ENCODE measurements around the gene PTER.

Gene PTER

DNA sequence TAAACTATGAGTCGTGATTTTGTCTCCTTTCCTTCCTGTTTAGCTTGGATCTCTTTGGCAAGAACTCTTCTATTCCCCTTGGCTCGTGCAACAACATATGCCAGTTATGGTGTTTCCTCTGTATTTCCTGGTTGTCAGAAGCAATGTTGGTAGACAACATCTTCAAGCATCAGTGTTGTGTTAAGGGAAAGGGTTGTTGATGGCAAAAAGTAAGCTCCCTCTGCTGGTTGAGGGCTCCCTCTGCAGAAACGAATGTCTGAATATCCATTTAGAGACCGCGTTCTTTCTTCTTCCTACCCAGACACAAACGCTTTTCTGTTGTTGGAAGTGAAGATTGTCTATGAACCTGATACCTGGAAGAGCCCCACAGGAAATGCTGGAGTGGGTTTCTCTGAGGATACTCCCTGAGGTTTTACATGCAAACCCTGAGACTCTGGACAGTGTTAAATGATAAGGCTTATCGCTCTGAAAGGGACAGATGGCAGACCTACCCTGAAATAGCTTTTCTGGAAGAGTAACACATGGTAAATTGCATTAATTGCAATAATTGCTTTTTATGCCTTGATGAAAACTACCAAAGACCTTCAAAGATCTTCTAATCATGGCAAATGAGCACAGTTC is 108.4 kb downstream of the PTER start:
- no peak for DNase-seq

DNA sequence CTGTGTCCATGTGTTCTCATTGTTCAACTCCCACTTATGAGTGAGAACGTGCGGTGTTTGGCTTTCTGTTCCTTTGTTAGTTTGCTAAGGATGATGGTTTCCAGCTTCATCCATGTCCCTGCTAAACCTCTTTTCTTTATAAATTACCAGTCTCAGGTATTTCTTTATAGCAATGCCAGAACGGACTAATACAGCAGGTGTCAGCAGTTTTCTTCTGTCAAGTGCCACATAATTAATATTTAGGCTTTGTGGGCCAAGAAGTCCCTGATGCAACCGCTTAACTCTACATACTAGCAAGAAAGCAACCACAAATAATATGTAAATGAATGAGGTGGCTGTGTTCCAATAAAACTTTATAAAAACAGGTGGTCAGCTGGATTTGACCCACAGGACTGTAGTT is 111.2 kb downstream of the PTER start:
- DNase-seq: no peak

DNA sequence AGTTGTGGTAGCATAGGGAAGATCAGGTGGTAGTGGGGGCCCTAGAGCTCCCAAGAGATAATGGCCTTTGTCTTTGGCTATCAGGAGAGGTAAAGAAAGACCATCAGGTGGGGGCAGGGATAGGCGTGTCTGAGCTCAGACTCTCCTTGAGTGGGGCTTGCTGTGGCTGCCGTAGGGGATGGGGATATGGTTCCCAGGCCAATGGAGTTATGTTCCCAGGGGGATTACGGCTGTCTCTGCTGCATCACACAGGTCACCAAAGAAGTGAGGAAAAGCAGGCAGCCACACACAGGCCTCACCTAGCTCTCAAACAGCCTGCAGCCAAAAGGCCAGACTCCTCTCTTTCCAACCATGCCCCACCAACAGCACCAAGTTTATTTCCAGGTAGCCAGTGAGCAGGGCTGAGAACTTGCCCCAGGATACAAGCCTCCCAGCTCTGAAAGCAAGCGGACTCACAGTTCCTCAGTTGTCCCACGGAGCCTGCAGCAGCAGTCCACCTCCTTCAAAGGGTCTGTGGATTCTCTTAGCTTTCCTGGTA is 122.5 kb downstream of the PTER start:
- DNase-seq: no peak

DNA sequence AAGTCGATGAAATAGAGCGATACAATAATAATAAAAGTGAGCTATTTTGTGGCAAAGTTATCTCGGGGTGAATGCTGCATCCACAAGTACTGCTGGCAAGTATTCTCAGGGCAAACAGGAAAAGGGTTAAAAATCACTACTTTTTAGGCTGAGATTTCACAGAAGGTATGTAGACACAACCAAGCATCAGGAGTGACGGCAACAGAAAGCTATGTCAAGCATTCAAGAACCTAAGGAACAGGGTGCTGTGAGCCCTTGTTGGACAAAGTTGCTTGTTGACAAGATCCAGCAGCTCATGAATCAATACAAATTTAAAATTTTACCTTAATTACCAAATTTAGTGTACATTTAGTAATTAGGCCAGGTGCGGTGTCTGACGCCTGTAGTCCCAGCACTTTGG is 126.1 kb downstream of the PTER start:
- no peak for DNase-seq

All from NK-92 treated with Interleukin-12 subunit alpha and Interleukin-12 subunit beta, amount 100 ng/mL, for 24 hours (cell line).